ENCODE data around the gene TMC7.
"Not testable (repeated sequence)": the region's sequence is repeated elsewhere in the genome, so short reads cannot be mapped to it uniquely, and the experiment has no call there.

The TMC7 gene

GRCh38 chr16:18945233-18945632 lies 38.5 kb upstream of the TMC7 start:
- TF ChIP-seq CTCF (IDR thresholded peaks at IDR 0.05; ENCODE audit: low read depth, low read length) = no peak
- DNase-seq (ENCODE audit: extremely low read depth, low read depth) = no peak

- no peak for TF ChIP-seq CTCF (IDR thresholded peaks at IDR 0.05; ENCODE audit: low read depth, low read length)
- DNase-seq (ENCODE audit: extremely low read depth, low read depth) = no peak
These were observed 35.2 kb upstream of the TMC7 start for GRCh38 chr16:18948372-18949020.

- DNase-seq (ENCODE audit: extremely low read depth, low read depth) = no peak
- TF ChIP-seq CTCF (IDR thresholded peaks at IDR 0.05; ENCODE audit: low read depth, low read length) = no peak
These were observed 33.1 kb upstream of the TMC7 start for GRCh38 chr16:18950469-18951185.

- no peak for DNase-seq (ENCODE audit: extremely low read depth, low read depth)
- no peak for TF ChIP-seq CTCF (IDR thresholded peaks at IDR 0.05; ENCODE audit: low read depth, low read length)
These were observed 30.2 kb upstream of the TMC7 start for GRCh38 chr16:18953547-18953946.

GRCh38 chr16:18955874-18956580 lies 27.7 kb upstream of the TMC7 start:
- not testable (repeated sequence) for DNase-seq (ENCODE audit: extremely low read depth, low read depth)

GRCh38 chr16:18956658-18957241 lies 27.0 kb upstream of the TMC7 start:
- not testable (repeated sequence) for DNase-seq (ENCODE audit: extremely low read depth, low read depth)

GRCh38 chr16:18958621-18959029 lies 25.1 kb upstream of the TMC7 start:
- TF ChIP-seq CTCF (IDR thresholded peaks at IDR 0.05; ENCODE audit: low read depth, low read length) = no peak
- DNase-seq (ENCODE audit: extremely low read depth, low read depth) = no peak

GRCh38 chr16:18959031-18959505 lies 24.7 kb upstream of the TMC7 start:
- no peak for TF ChIP-seq CTCF (IDR thresholded peaks at IDR 0.05; ENCODE audit: low read depth, low read length)
- DNase-seq (ENCODE audit: extremely low read depth, low read depth) = no peak

Data from AG09319 (cell line).